HuH-7.5 (cell line): Measurements from ENCODE around the gene FOXA2.

ENCODE experiments used
- DNase-seq: peaks from one replicate; pipeline ENCODE4 v3.0.0; 2011; ENCODE audit warnings: low spot score

Gene FOXA2

DNA sequence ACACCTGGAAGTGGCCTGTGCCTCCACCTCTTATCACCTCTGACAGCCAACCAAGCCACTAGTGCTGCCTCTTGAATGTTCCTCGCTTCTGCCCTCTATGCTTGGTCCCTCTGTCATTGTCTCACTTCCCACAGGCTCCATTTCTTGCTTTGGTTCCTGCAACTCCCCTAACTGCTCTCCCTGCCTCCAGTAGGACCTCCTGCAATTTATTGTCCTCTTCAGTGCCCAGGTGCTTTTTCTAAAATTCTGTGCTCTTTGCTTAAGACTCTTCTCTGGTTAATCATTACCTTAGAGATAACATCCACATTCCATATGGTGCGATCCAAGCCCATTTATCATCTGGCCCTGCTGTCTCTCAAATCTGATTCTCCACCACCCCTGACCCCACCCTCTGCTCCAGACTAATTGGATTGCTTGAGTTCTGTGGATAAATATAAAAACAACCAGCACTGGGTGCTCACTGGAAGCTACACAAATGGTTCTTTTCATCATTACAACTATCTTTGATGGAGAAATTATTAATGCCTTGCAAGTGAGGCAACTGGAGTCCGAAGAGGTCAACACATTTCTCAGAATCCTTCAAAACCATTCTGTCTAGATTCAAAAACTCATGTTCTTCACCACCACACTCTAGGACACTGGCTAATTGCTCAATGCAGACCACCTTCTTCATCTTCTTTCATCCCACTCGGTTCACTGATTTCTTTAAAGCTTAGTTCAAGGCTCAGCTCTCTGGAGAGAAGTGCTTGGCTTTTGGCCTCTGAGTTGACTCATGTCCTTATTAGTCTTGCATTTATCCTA lies 47.2 kb downstream of the FOXA2 start:
- DNase-seq: no peak

DNA sequence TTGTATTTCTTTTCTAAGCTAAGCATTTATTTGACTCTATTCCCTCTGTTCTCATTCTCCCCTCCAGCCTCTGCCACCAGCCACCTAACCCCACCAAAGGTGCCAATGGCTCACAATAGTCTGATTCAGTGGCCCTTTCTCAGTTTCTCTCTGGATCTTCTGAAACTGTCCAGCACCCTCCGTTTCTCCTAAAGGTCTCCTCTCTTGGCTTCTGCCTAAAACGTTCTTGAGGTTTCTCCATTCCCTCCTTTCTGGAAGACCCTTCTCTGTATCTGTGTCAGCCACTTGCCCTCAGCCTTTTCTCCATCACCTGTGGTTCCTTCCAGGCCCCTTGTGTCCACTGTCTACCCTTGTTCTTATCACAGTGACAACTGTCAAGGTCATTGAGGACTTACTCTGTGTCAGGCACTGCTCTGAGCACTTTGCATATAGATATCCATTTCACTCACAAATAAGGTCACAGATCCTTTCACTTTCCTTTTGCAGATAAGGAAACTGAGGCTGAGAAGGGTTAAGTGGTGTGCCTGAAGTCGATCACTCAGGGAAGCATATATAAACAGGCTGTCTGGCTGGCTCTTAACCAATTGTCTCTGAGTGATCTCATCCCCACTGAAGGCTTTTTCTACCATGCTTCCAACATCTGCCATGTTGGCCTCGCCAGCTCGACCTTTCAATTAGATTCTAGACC lies 48.1 kb downstream of the FOXA2 start:
- no peak for DNase-seq

DNA sequence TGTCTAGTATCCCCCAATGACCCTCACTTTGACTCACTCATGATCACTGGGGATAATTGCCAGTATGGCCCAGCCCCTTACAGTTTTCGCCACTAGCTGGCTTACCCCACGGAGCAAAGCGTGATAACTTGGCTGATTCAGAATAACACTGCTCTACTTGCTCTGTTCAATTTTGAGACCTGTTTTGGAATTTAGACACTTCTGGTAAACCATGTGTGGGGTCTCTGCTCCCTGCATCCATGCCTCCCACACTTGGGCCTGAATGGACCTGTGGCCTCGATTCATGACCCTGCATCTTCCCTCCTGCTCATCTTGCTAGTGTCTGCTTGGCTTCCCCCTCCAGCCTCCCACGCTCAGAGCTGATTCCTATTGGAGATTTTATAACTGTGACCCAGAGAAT lies 48.9 kb downstream of the FOXA2 start:
- DNase-seq: no peak

DNA sequence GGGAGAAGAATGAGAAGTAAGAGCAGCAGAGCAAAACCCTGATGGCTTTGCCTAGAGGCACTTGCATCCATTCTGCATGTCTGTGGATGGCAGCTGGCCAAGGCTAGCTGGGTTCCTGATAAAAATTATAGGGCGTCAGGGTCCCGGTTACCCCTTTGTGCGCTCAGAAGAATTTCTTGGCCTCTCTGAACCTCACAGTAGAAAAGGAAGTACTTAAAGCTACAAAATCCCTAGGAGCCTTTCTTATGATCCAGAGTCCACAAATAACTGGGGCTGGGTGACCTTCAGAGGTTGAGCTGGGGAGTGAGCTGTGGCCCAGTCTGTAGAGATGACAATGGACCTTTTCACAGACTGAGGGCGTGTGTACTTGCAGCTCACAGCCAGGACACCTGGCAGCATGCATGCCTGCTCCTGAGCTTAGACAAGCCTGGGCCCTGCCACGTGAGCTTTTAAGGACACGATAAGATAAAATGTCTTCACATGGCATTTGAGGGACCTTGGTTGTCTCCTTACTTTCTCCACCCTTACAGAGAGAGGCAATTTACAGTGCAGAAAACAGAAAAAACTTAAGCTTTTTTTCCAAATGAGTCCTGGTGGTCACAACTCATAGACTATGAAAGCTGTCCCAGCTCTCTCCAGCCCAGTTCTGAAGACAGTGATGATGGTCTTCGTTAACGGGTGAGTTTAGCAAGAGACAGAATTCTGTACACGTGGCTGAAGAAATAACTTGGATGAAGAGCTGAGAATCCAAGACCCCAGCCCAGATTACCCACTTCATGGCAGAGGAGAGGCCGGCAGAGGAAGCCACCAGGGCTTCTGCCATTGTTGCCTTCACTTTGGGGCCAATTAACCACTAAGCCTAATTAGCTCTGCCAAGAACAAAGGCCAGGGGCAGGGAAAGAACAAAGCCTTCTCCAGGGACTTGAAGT lies 50.3 kb downstream of the FOXA2 start:
- no peak for DNase-seq

DNA sequence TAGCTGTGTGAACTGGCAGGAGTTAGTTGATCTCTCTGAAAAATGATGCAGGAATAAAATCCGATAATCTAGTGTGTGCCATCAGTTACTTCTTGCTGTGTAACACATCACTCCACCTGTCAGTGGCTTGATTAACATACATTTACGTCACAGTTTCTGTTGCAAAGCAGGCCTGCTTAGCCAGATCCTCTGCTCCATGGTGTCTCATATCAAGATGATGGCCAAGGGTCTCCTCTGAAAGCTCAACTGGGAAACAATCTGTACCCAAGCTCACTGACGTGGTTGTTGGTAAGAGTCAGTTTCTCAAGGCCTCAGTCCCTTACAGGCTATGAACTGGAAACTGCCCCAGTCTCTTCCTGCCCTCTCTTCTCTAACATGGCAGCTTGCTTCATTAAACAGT lies 51.8 kb downstream of the FOXA2 start:
- DNase-seq: no peak

DNA sequence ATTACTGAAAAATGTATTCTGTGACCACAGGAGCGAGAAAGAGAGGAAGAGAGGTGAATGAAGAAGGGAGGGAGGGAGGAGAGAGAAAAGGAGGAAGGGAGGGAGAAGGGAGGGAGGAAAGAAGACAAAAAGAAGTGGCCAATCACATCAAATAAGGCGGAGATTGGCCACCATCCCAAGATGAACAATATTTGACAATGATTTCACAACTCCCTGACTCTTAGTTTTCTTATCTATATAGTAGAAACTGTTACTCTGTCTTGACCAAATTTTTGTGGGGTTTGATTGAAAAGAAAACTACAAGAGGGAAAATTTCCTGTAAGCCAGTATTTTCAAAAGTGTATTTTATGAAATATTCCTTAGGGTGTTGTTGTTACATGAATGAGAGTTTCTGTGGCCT lies 52.6 kb downstream of the FOXA2 start:
- DNase-seq: no peak

DNA sequence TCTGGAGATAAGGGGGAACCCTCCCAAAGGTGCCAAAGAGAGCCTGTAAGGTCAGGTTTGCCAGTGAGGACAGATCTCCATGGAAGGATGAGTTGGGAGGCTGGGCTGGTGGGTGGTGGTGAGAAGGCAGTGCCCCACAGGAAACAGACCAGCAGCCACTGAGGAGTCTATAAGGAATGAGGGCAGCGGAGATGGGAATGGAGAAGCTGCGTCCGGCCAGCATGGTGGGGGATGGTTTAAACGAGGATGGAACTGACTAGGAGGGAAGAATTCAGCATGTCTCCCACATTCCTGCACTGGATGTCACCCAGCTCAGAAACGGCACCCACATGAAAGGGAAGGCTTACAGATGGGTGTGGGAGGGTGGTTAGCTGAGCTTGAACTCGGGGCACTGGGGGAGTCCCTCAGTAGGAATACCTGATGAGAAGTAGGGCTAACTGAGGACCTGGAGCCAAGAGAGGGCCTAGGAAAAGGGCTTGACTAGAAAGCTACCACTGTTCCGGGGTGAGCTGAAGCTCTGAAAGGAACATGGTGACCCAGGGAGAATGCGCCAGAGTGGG lies 53.2 kb downstream of the FOXA2 start:
- no peak for DNase-seq
